IMR-90 (cell line): ENCODE data around the gene NR4A2. TPM values are rescaled to one million over a fixed set of nuclear protein-coding genes. Genes with fewer than 3 reads are reported as not detected.

Experiments used
- ATAC-seq: fragments of 200-7000 bp; cut with Tn5 transposase; 2 replicates; pipeline ENCODE4 v1.9.1; 2020; ENCODE audit warnings: low read depth, mild to moderate bottlenecking, moderate library complexity
- BruUV-seq: library from RNA; stranded (reverse); fragments of 400-500 nt; replicated peaks from 2 replicates; lab custom pipeline; 2021; lab: Mats Ljungman, UMichigan
- CTCF ChIA-PET: fragments of 300-600 bp; formaldehyde crosslinking; extraction: SDS; loops from one replicate; lab custom pipeline; 2021; ENCODE audit warnings: antibody characterized with exemption; lab: Yijun Ruan, JAX
- POLR2A ChIA-PET: fragments of 300-600 bp; sonication (Branson Sonifier 250); formaldehyde crosslinking; loops from one replicate; lab custom pipeline; 2022; ENCODE audit warnings: antibody characterized with exemption; ENCODE audit not compliant: unreplicated experiment; lab: Charles Lee
- DNase-seq: peaks from one replicate; pipeline ENCODE4 v3.0.0; 2013
- H2AFZ ChIP-seq: replicated peaks from 2 replicates; pipeline ENCODE3; 2013; ENCODE audit warnings: low read length, mild to moderate bottlenecking; ENCODE audit not compliant: poor library complexity
- H2AK5ac ChIP-seq: 2 replicates; pipeline ENCODE4 v1.6.1; 2013; ENCODE audit warnings: low read depth, low read length, inconsistent platforms
- H2AK9ac ChIP-seq: replicated peaks from 2 replicates; pipeline ENCODE3; 2013; ENCODE audit warnings: mild to moderate bottlenecking, low read depth, low read length, moderate library complexity; ENCODE audit not compliant: poor library complexity
- H2BK120ac ChIP-seq: 2 replicates; pipeline ENCODE4 v1.6.1; 2013; ENCODE audit warnings: low read depth, low read length, inconsistent platforms
- H2BK15ac ChIP-seq: 3 replicates; pipeline ENCODE4 v1.6.1; 2013; ENCODE audit warnings: low read depth, low read length, inconsistent platforms
- H2BK20ac ChIP-seq: 2 replicates; pipeline ENCODE4 v1.6.1; 2013; ENCODE audit warnings: low read depth, mild to moderate bottlenecking, inconsistent platforms, low read length, moderate library complexity
- H2BK5ac ChIP-seq: 2 replicates; pipeline ENCODE4 v1.6.1; 2013; ENCODE audit warnings: mild to moderate bottlenecking, low read depth, low read length, inconsistent platforms; ENCODE audit not compliant: poor library complexity, severe bottlenecking
- H3K14ac ChIP-seq: replicated peaks from 2 replicates; pipeline ENCODE4 v1.6.1; 2013; ENCODE audit warnings: low read depth, low read length, inconsistent platforms
- H3K18ac ChIP-seq: 2 replicates; pipeline ENCODE4 v1.6.1; 2013; ENCODE audit warnings: low read depth, low read length, control low read depth
- H3K23ac ChIP-seq: 2 replicates; pipeline ENCODE4 v1.6.1; 2013; ENCODE audit warnings: low read depth, low read length, inconsistent platforms
- H3K27ac ChIP-seq: 2 replicates; pipeline ENCODE4 v1.5.1; 2013; ENCODE audit warnings: mild to moderate bottlenecking, control low read depth, low read length; ENCODE audit not compliant: insufficient read depth
- H3K27me3 ChIP-seq: 2 replicates; pipeline ENCODE4 v1.6.1; 2013; ENCODE audit warnings: low read length; ENCODE audit not compliant: control insufficient read depth, insufficient read depth
- H3K36me3 ChIP-seq: 2 replicates; pipeline ENCODE4 v1.6.1; 2013; ENCODE audit warnings: low read length, mixed read lengths; ENCODE audit not compliant: control insufficient read depth, insufficient read depth
- H3K4ac ChIP-seq: 2 replicates; pipeline ENCODE4 v1.6.1; 2013; ENCODE audit warnings: low read depth, low read length, inconsistent platforms
- H3K4me1 ChIP-seq: 2 replicates; pipeline ENCODE4 v1.6.1; 2013; ENCODE audit warnings: low read length, mixed read lengths; ENCODE audit not compliant: control insufficient read depth, insufficient read depth
- H3K4me2 ChIP-seq: 2 replicates; pipeline ENCODE4 v1.6.1; 2013; ENCODE audit warnings: low read depth, mild to moderate bottlenecking, control low read depth, low read length, moderate library complexity
- H3K4me3 ChIP-seq: 2 replicates; pipeline ENCODE4 v1.5.1; 2013; ENCODE audit warnings: low read depth, mild to moderate bottlenecking, control low read depth, low read length, moderate library complexity; ENCODE audit not compliant: insufficient read depth
- H3K56ac ChIP-seq: 2 replicates; pipeline ENCODE4 v1.6.1; 2013; ENCODE audit warnings: low read length, inconsistent platforms; ENCODE audit not compliant: insufficient read depth; ENCODE audit errors: extremely low read depth
- H3K79me1 ChIP-seq, 2 experiments: 2 replicates each; pipeline ENCODE4 v1.6.1; 2013; ENCODE audit warnings: low read length in 2 of 2, inconsistent platforms in 1 of 2, low read depth in 1 of 2
- H3K9ac ChIP-seq: 2 replicates; pipeline ENCODE4 v1.6.1; 2013; ENCODE audit warnings: low read depth, low read length, control low read depth
- H3K9me1 ChIP-seq: 2 replicates; pipeline ENCODE4 v1.6.1; 2013; ENCODE audit warnings: low read length, inconsistent platforms; ENCODE audit not compliant: insufficient read depth
- H3K9me3 ChIP-seq: 2 replicates; pipeline ENCODE4 v1.6.1; 2013; ENCODE audit warnings: low read length; ENCODE audit not compliant: control insufficient read depth, insufficient read depth
- H4K20me1 ChIP-seq: 2 replicates; pipeline ENCODE4 v1.6.1; 2013; ENCODE audit warnings: low read length, inconsistent platforms; ENCODE audit not compliant: insufficient read depth
- H4K5ac ChIP-seq: 2 replicates; pipeline ENCODE4 v1.6.1; 2013; ENCODE audit warnings: mild to moderate bottlenecking, low read depth, low read length, control low read depth
- H4K8ac ChIP-seq, 2 experiments: 2 replicates each; pipeline ENCODE4 v1.6.1; 2013; ENCODE audit warnings: low read depth in 2 of 2, low read length in 2 of 2, control low read depth in 1 of 2, inconsistent platforms in 1 of 2
- H4K91ac ChIP-seq: 2 replicates; pipeline ENCODE4 v1.6.1; 2013; ENCODE audit warnings: low read depth, low read length, inconsistent platforms; ENCODE audit not compliant: insufficient read depth
- NFE2L2 ChIP-seq: fragments of 150-350 bp; IDR thresholded peaks from 2 replicates; pipeline ENCODE4 v1.6.1; 2016; ENCODE audit warnings: low read depth, mild to moderate bottlenecking, low read length
- RCOR1 ChIP-seq: IDR thresholded peaks from 2 replicates; pipeline ENCODE4 v1.6.1; 2012; ENCODE audit warnings: mild to moderate bottlenecking, low read length, improper control_type of control experiment; ENCODE audit not compliant: insufficient replicate concordance
- WGBS, 2 experiments: methylation state at CpG; one replicate each; pipeline versions ENCODE4 v1.1.5 to v1.1.7; 2013; ENCODE audit warnings: missing lambda C conversion rate in 2 of 2; ENCODE audit not compliant: insufficient read length in 1 of 2; ENCODE audit errors: extremely low coverage in 2 of 2; 5-methylcytosine and 5-hydroxymethylcytosine counted together
- dilution Hi-C: fragments of 300-500 bp; cut with HindIII; formaldehyde crosslinking; loops from one replicate; pipeline ENCODE4 v1.14.3; 2018; ENCODE audit warnings: low sequenced_read_pairs; ENCODE audit not compliant: unreplicated experiment
- in situ Hi-C: fragments of 300-500 bp; cut with MboI; formaldehyde crosslinking; loops from 3 replicates; pipeline ENCODE4 v1.14.3; 2019; ENCODE audit warnings: low sequenced_read_pairs, inconsistent platforms, mixed read lengths
- intact Hi-C: fragments of 100-400 bp; cut with micrococcal nuclease; formaldehyde crosslinking; loops from 2 replicates; pipeline ENCODE4 v1.10.0; 2022
- polyA plus RNA-seq, 3 experiments: library from polyadenylated mRNA; depleted of rRNA; stranded (reverse); fragments of >200 nt; gene quantifications; 2 replicates each; pipeline ENCODE4 v1.2.3, GENCODE V29; 2012; ENCODE audit warnings: low replicate concordance in 1 of 3
- total RNA-seq: library from RNA; depleted of rRNA; stranded (reverse); fragments of >200 nt; gene quantifications from 2 replicates; pipeline ENCODE4 v1.2.3, GENCODE V29; 2012

NR4A2 gene
- total and polyA plus RNA-seq, 2 of the 4 experiments (the other 2 are of a cell fraction) = 0.72 to 2.3 TPM

DNA sequence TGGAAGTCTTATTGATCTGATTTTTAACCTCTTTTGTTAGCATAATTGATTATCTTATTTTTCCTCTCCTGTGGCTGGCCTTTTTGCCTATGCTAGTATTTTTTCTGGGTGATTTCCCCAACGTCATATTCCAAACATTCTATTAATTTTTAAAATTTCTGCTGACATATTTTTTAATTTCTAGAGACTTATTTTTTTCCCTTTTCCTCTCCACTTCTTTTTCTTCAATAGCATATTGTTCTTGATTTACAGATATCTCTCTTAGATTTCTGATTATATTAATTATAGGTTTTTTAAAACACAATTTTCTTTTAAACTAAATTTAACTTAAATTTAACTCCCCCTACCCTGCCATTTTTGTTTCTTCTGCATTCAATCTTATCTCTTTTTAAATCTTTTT lies 47.2 kb upstream of the NR4A2 start:
- Histone ChIP-seq H3K9ac (no peak overlapping the region), H2BK120ac (no peak overlapping the region), H3K27ac (no peak overlapping the region), H4K20me1 (no peaks in the 10 kb centered on the region), H2BK15ac (no peak overlapping the region), H3K23ac (no peak overlapping the region), H2AK9ac (no peak overlapping the region), H3K56ac (no peak overlapping the region), H4K91ac (no peak overlapping the region), H3K4me3 (no peak overlapping the region), H2AK5ac (no peak overlapping the region), H2BK5ac (no peak overlapping the region), H3K14ac (no peak overlapping the region), H4K8ac (no peak overlapping the region), H3K36me3 (no peaks in the 10 kb centered on the region), H3K4ac (no peak overlapping the region), H3K4me1 (no peaks in the 10 kb centered on the region), H3K9me3 (no peaks in the 10 kb centered on the region), H2AFZ (no peak overlapping the region), H4K5ac (no peak overlapping the region), H3K79me1 (no peaks in the 10 kb centered on the region), H3K27me3 (peaks cover 6% of the 10 kb centered on the region), H3K4me2 (no peak overlapping the region), H3K9me1 (no peaks in the 10 kb centered on the region), H3K18ac (no peak overlapping the region), H2BK20ac (no peak overlapping the region)
- CTCF ChIA-PET = no interaction called here
- DNase-seq = no peak
- intact Hi-C loops = no loop called here
- TF ChIP-seq NFE2L2 (no peak), RCOR1 (no peak)
- no TSS peak for BruUV-seq
- POLR2A ChIA-PET = no interaction called here
- dilution Hi-C loops = no loop called here
- in situ Hi-C loops = no loop called here
- ATAC-seq = no peak
- WGBS, 2 experiments = no CpG with 5 or more reads among the region's 1 CpG
